ENCODE measurements around the gene CCDC172.

Gene CCDC172, protein sequence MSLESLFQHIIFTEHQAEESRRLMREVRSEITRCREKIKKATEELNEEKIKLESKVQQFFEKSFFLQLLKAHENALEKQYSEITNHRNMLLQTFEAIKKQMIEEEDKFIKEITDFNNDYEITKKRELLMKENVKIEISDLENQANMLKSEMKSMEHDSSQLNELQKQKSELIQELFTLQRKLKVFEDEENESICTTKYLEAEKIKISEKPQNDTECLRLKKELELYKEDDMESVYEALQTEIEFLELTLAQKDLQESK

DNA sequence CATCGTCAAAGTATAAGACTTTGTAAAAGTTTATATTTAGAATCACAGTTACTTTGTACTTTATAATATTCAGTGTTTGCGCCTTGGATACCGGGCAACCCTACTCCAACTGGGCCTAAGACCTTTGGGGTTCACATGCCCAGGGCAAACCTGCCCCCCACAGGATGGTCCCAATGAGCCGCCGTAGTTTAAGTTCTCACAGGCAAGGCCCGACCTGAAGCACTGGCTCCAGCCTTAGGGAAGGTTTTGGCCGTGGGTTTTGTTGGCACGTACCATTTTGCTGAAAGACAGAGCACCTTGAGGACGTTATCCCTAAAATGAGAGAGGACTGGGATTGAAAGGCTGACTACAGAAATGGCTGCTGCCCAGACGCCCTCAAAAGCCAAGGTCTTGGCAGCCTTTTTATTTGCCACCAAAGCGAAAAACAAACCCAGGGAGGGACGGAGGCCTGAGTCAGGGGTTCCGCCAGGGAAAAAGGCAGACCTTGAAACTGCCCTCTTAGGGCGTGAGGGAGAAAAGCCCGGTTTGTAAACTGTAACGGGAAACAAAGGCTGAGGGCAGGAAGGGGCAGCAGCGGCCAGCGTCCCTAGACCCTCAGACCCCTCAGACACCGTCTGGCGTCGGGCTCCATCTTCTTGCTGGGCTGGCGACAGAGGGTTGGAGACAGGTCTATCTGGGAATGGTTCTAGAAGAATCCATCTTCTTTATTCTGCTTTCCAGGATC is at the start of gene CCDC172:
CCDC172 (plus strand) TSS at position 222 of the 724 bp plus-strand sequence. CDS start 564 bp downstream, outside the sequence.
- no peak for DNase-seq

DNA sequence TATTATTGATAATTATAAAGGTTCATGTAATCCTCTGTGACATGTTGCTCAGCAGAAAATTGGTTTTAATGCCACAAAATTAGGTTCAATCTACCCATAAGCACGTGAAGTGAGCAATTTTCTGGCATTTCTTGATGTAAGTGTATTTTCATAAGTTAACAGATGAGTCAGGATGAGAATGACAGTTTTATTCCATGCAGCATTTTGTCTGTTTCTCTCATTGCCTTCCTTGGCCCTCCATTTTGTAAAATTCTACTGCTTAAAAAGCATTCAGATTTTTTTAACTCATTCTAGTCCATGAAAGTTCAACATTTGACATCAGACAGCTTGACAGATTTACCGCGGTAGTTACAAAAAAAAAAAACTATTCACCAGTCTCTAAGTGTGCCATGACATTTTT is 47.3 kb upstream of the CCDC172 start:
- DNase-seq, result no peak

DNA sequence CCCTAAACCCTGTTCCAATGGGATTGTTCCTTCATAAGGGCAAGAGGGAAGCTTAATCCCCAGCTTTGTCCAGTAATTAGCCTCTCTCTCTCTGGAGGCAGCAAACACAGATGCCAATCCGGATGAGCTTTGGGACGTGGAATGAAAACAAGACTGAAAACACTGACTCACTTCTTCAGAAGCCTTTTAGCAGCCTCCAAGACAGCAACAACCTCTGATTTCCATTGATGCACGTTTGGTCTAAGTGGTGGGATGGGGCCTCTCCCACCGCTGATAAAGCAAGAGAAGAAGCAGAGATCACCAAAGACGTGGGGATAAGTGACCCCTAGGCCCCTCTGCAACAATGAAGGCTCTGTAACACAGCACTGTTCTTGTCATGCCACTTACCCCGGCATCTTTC is 45.4 kb upstream of the CCDC172 start:
- no peak for DNase-seq

DNA sequence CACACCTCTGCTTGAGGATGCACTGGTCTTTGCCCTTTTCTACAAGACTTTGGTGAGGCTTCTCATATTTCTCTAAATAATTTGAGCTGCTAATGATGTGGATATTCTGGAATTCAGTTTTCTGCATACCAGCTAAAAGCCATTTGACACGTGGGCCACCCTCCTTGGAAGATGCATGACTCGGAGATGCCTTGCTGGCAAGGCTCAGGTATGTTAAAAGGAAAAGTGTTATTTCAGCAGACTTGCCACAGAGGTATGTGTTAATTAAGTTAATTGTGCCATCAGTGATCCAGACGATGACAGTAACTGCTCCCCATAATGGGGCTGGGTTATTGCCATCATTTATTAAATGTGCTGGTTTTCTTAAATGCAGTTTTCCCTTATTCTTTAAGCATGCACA is 42.5 kb upstream of the CCDC172 start:
- DNase-seq, result no peak

DNA sequence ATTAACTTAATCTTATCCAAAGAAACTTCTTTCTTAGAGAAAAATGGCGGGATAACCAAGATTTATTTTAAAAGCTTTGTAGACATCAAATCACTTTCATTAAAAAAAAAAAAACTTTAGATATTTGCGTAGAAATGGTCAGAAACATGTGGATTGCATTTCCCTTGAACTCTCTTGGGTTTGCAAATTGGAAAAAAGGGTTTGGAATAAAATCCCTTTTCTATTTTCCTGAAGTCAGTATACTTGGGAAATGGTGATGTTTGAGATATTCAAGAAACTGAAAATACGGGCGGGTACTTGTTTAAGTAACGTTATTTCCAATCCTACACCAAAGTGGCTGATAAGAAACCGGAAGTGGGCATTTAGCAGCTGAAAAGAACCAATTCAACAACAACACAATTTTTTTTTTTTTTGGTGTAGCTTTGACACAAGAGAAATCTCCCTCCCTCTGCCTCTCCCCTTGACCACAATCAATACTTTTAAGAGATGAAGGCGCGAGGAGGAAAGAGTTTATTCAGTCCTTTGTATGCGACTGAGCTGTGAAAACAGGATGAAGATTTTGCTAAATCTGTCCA is 37.5 kb upstream of the CCDC172 start:
- DNase-seq, result no peak

DNA sequence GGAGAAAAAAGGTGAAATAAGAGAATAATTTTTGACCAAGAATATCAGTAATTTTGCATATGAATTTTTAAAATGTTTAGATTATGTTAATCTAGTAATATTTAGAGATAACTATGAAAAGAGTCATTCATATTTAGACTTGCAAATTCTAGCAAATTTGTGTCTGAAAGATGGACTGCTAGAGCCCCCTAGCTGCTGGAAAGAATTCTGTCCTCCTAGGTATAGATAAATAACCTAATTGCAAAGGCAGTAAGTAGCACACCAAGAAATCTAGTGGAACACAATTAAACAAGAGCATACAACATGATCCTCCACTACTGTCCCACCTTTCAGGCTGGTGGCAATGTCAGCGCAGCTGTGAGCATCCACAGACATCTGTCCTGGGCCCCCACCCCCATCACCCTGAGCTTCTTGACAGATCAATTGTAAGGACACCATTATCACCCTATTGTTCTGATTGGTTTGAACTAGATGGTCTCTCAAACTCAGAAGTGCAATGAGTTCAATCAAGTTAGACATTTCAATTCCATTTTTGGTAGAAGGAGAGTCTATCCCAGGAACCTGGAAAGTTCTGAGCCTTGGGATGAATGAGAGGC is 36.2 kb upstream of the CCDC172 start:
- no peak for DNase-seq

DNA sequence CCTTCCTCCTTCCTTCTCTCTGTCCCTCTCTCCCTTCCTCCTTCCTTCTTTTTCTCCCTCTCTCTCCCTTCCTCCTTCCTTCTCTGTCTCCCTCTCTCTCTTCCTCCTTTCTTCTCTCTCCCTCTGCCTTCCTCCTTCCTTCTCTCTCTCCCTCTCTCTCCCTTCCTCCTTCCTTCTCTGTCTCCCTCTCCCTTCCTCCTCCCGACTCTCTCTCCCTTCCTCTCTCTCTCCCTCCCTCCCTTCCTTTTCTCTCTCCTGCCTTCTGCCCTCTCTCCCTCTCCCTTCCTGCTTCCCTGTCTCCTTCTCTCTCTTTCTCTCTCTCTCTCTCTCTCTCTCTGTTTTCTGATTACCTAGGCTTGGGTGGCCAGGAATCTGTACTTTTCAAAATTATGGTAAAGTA is 34.6 kb upstream of the CCDC172 start:
- DNase-seq, result no peak

DNA sequence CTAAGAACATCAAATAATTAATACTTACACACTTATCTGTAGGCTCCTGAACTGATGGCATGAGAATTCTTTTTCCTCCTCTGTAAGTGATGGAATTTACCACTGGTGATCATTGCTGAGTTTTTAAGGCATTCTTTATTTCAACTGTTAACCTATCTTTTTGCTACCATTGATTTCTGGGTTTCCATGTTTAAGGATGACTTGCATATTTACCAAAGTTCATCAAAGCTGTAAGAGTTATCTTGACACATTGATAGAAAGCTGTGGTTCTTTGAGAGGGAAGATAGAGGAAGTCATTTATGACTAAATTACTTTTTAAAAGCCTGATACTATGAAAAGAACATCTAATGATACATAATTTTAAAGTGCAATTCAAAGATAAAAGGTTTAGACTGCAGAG is 31.8 kb upstream of the CCDC172 start:
- no peak for DNase-seq

DNA sequence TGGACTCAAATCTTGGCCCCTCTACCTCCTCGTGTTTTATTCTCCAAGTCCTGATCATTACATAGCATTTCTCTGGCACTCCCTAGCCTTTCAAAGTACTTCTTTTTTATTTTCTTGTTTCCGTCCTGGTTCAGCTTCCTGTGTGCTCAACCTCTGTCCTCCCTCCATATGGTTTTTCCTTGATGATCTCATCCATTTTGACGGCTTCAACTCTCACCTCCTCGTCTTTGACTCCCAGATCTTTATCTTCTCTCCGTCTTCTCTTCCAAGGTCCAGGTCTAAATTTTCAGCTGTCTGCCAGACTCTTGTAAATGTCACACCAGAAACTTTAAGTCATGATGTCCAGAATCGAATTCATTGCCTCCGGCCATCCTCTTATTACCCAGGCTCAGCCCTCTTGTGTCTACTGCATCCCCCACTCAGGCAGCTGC is 27.9 kb upstream of the CCDC172 start:
- no peak for DNase-seq

DNA sequence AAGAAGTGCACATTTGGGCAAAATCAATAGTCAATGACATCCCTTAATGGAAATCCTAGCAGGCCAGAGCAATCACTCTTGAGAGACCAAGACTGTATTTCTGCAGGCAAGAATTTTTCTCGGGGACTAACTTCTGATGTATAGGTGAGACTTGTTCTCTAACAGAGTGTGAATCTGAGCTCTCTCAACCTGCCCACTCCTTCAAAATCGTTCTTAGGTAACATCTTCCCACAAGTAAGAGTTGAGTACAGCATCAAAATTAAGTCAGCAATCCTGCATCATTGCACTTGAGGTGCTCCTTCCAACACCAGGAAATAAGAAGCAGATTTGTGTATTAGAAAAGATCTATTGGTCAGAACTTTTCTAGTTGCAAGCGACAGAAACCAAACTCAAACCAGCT is 25.7 kb upstream of the CCDC172 start:
- DNase-seq, result no peak

DNA sequence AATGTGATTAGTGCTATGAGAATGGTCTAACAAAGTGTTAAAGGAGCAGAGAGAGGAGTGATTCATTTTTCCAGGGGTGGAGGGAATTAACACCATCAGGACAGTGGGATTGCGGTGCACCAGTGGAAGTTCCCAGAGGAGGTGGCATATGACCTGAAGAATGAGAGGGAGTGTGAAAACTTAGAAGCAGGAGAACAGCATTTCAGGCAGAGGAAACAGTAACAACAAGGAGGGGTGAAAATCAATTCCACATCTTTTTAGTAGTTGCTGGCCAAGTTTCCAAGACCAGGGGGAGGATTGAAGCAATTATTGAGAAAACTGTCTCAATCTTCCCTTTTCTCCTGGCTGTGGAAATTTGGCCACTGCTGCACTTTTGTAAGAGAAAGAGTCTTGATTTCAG is 23.7 kb upstream of the CCDC172 start:
- no peak for DNase-seq

DNA sequence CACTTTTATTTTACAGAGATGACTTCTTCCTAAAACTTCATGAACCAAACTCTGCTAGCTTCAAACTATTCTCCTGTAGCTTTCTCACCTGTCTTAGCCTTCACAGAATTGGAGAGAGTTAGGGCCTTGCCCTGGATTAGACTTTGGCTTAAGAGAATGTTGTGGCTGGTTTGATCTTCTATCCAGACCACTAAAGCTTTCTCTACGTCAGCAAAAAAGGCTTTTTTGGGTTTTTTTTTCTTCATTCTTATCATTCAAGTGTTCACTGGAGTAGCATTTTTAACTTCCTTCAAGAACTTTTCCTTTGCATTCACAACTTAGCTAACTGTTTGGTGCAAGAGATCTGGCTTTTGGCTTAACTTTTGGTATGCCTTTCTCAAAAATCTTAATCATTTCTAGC is 19.3 kb upstream of the CCDC172 start:
- DNase-seq, result no peak

DNA sequence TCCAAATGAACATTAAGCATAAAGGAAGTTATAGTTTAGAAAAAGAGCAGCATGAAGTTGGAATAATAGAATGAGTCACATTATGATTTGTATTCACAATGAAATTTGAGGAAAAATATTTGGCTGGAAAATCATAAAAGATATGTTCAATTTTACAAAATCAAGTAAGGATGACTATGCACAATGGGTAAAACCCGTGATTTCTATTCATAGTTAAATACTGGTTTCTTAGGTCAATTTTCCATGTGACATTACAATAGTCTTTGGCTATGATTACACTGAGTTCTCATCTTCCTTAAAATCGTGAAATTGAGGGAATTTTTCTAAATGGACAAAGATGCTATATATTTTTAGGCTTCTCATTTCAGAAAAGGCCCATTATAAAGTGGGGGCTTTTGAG is 17.4 kb upstream of the CCDC172 start:
- no peak for DNase-seq

DNA sequence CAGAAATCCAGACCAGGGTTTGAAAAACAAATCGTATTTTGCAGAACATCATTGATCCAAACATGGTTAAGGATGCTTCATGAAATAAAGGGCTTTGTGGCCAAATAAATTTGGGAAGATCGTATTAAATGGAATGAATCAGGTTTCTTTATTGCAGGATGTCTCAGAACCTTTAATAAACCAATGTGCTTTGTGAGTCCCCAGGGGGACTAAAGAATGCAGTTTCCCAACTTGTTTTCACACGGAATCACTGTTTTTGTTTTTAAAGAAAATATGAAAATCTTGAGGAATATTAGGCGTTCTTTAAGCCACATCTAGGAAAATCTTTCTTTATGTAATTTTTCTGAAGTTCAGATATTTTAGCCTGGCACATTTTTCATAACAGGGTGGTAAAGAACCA is 16.8 kb upstream of the CCDC172 start:
- DNase-seq, result no peak

DNA sequence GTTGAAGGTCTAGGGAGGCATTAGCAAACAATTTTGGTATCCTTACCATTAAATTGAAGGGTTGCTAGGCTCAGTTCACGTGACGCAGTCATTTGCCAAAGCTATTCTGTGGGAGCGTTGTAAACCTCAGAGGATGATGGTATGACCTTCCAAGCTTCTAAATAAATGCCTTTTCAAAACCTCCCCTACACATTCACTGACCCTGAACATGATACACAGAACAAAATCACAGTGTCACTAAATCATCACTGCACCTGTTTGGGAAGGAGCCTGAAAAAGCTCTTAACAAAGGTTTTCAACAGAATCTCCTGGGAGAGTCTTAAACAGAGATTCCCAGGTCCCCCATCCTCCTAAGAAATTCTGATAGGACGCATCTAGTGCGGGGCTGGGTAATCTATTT is 13.2 kb upstream of the CCDC172 start:
- no peak for DNase-seq

DNA sequence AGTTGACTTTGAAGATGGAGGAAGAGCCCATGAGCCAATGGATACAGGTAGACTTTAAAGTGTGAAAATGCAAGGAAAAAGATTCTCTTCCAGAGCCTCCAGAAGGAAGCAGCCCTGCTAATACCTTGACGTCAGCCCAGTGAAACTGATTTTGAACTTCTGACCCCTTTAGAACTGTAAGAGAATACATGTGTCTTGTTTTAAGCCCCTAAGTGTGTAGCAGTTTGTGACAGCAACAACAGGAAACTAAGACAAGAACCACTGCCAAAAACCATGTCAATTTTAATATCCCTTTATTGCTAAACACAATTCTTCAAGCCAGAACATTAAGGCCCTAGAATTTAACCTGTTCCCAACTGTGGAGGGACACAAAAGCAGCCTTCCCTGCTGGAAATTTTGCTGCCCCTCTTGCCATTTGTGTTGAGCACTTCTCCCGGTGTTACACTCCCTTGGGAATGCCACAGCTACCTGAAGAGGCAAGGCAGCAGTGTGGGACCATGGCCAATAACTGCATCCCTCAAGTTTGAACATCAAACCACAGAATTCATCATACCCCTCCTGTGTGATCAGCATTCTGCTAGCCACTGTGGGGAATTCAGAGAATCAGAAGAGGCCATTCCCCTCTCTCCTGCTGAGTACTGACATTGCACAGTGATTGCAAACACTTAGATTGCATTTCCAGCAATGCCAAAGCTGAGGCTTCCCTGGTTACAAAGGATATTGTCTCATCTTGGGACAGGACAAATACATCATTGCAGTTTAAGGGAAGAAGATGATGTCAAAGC is 12.3 kb upstream of the CCDC172 start:
- DNase-seq, result no peak

DNA sequence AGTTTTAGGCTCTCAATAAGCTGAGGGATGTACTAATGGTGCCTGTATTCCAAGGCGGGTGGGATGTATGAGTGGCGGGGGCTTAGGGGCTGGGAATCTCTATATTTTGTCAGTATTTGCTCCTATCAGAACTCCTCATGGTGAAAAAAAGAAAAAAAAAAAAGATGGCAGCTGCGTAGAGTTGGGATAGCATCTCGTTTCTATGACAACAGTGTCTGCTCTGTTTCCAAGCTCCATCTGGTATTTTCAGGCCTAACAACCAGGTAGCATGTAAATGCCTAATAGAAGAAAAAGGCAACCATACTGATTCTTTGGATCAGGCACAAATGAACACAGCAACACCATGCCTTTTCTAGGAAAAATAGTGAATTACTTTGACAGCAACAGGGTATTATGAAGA is 11.7 kb upstream of the CCDC172 start:
- no peak for DNase-seq

DNA sequence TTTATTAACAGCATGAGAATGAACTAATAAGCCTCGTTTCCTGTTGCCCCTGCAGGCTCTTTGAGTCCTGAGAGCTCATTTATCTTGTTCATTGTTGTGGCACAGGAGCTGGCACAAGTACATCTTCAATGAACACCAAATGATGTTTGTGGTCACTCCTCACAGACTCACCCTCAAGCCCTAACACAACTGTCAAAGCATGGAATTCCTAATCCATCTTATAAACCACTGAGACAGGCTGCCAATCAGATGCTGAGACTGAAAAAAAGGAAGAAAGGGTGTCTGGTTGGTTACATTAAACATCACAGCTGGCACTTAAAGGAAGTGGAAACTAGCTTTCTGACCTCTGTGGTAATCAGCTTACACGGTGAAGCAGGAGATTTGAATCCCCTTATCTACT is 7.7 kb upstream of the CCDC172 start:
- DNase-seq, result no peak

DNA sequence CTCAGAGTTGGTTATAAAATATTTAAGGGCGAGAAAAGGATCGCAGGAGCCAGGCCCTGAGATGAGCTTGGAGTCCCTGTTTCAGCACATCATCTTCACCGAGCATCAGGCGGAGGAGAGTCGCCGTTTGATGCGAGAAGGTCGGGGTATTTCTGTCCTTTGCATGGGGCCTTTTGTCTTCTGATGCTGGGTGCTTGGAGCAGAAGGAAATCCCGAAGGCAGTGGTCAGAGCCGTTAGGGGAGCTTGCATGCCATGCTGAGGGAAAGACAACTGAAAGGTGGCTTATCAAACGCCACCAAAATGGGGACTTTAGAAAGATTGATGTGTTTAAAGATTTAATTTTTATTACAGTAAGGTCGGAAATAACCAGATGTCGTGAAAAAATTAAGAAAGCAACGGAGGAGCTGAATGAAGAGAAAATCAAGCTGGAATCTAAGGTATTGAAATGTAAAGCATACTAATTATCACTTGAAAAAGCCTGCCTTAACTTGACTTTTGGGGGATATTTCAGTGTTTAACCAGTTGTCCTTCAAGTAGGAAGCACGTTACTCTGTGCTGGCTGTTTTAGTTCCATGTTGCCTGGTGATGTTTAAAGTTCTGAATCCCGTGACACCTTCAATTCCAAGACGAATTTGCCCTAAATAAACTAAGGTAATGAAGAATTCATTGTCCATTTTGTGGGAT is 845 bp downstream of the CCDC172 start:
- no peak for DNase-seq

DNA sequence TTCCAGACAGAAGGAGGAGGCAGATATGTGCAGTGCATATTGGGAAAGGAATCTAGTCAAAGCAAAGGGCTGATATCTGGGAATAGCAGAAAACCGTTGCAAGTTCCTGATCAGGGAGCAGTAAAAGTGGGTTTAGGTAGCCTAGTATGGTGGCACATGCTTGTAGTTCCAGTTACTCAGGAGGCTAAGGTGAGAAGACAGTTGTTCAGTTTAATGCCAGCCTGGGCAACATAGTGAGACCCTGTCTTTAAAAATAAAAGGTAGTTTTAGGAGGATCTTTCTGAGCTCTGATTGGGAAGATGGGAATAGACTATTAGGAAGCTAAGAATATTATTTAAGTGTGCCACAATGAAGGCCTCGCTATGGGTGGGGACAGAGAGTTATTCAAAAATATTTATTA is 1.7 kb downstream of the CCDC172 start:
- DNase-seq, result no peak

DNA sequence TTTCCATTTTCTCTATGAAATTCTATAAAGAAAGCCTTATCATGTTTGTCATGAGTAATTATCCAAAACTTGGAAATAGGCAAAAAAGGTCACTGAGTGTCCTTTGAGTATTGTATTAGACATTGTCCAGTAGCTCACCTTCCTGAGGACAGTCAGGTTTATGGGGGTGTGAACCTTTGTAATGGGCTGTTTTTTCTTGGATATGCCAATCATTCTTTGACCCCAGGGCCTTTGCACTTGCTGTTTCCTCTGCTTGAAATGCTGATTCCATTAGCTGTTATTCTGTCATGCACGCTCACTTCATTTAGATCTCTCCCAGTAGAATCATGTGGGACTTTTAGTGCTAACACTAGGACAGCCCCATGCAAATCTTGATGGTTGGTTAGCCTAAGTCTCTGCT is 4.9 kb downstream of the CCDC172 start:
- DNase-seq, result no peak

DNA sequence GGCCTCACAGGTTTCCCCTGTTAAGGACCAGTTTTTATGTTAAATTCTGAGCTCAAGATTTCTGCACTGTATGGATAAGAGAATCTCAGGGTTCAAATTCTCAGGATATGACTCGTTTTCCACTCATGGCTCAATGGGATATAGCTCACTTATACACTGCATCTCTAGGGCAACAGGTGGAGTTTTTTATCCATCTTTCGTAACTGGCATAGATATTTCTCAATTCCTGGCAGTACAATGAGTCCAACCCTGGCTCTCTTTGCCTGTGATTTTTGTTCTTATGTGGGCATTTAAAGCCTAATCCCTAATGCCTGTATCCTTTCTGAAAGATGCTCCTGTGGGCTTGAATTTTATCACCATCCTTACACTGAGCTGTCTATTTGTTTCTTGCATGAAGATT is 7.6 kb downstream of the CCDC172 start:
- DNase-seq, result no peak

DNA sequence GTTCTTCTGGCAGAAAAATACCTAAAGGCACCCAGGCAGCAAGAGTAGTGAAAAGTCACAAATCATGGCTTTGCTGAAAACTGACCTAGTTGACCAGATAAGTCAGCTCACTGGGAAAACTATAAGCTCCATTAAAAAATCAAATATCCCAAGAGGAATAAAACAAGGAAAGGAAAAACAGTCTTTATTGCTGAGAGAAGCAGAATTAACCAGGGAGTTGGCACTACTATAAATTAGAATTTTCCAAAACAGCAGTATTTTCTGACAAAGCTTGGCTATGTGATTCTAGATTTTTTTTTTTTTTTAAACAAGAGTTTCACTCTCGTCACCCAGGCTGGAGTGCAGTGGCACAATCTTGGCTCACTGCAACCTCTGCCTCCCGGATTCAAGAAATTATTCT is 12.6 kb downstream of the CCDC172 start:
- DNase-seq, result no peak

Measured in CD4-positive, alpha-beta T cell treated with Interleukin-17A for 4 hours (primary cell).